Choroid plexus epithelial cell (primary cell): ENCODE data around the gene KIAA1958.

Experiments used
- DNase-seq: peaks from one replicate; pipeline ENCODE4 v3.0.0-alpha.2; 2010; ENCODE audit warnings: low read depth
- H3K4me3 ChIP-seq: 2 replicates; pipeline ENCODE4 v1.5.1; 2011; ENCODE audit warnings: low read depth, mild to moderate bottlenecking, control low read depth, low read length, moderate library complexity
- CTCF ChIP-seq: conservative IDR thresholded peaks from 2 replicates; pipeline ENCODE4 v1.5.1; 2011; ENCODE audit warnings: low read depth, mild to moderate bottlenecking, control low read depth, inconsistent platforms, low read length, moderate library complexity

Gene KIAA1958

GRCh38 chr9:112654282-112654681 is 167.7 kb downstream of the KIAA1958 start:
- H3K4me3 ChIP-seq: no peak overlapping the region
- no peak for TF ChIP-seq CTCF
- no peak for DNase-seq

GRCh38 chr9:112655668-112656067 is 169.0 kb downstream of the KIAA1958 start:
- no peak for TF ChIP-seq CTCF
- no peak overlapping the region for H3K4me3 ChIP-seq
- DNase-seq: no peak

GRCh38 chr9:112659906-112660305 is 173.3 kb downstream of the KIAA1958 start:
- TF ChIP-seq CTCF: no peak

GRCh38 chr9:112663681-112664080 is 177.1 kb downstream of the KIAA1958 start:
- TF ChIP-seq CTCF: no peak
- DNase-seq: no peak
- H3K4me3 ChIP-seq: no peak overlapping the region

More at GRCh38 chr9:112659906-112660305, 173.3 kb downstream of the KIAA1958 start:
- H3K4me3 ChIP-seq: no peak overlapping the region
- DNase-seq: no peak

DNA sequence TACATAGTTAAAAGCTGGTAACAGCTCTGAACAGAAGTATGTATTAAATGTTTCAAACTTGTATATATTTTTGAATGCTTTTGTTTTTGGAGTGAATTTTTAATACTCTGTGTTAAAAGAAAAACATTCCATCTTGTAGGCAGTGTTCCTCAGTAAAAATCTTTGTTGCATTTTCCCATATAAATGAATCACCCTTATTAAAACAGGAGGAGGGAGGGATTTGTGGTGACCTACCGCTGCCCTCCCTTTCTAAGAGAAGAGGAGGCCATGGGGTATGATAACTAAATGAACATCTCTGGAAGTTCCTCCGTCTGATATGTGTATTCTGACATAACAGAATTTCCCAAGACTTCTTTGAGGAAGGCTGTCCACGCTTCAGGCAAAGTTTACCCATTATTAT is 177.9 kb downstream of the KIAA1958 start:
- no peak for DNase-seq
- H3K4me3 ChIP-seq: no peak overlapping the region
- TF ChIP-seq CTCF: no peak

GRCh38 chr9:112665347-112665746 is 178.7 kb downstream of the KIAA1958 start:
- peak; percentile 63 for DNase-seq
- peak; percentile 62 for TF ChIP-seq CTCF
- H3K4me3 ChIP-seq: no peak overlapping the region

DNA sequence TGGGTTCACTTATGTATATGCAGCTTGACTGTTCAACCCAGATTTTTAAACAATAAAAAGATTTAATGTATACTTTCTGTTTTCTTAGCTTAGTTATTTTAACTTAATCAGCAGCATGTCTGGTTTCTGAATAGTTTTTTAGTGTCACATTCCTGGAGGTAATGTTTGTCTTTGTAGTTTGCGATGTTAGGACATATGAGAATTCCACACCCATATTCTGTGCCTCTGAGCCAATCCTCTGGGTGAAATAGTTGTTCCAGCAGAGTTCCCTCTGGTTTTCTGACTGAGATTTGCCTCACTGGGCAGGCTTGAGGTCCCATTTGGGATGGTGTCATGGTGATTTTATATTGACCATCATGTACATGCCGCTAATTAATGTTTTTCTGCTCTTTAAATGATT is 182.7 kb downstream of the KIAA1958 start:
- no peak overlapping the region for H3K4me3 ChIP-seq
- no peak for DNase-seq
- no peak for TF ChIP-seq CTCF
